ENCODE measurements around the gene RXRG. TPM values are rescaled to one million over a fixed set of nuclear protein-coding genes. Genes with fewer than 3 reads are reported as not detected.

Gene RXRG
- total and polyA plus RNA-seq, 2 of the 8 experiments (the other 6 are each of a cell fraction or from before 2014, with no cell fraction given): not detected

DNA sequence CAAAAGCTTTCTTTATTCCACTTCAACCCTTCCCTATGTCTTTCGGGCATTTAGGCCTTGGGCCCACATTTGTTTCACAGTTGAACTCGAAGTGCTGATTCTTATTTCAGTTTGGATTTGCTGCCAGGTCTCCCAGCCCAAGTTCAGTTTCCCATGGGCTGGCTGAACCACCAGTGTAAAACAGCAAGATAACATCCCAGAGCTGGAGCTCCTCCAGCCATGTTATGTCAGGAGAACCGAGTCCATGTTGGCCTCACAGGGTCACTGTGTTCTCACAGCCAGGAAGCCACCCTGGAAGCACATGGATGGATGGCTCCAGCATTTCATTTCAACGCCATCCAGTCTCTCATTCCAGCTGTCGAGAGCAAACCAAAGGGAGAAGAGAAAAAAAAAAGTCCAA, 45.2 kb upstream of the RXRG start (continued):
- no peak for TF ChIP-seq KDM4A (IDR thresholded peaks at IDR 0.05; ENCODE audit: low read depth, low read length, severe bottlenecking)
- TF ChIP-seq KDM1A (IDR thresholded peaks at IDR 0.05; ENCODE audit: borderline replicate concordance, low read length): no peak
- no peak for TF ChIP-seq EP300 (IDR thresholded peaks at IDR 0.05; ENCODE audit: borderline replicate concordance in 1 of 2, low read depth in 2 of 2, low read length in 2 of 2)
- TF ChIP-seq, protein P1, sequence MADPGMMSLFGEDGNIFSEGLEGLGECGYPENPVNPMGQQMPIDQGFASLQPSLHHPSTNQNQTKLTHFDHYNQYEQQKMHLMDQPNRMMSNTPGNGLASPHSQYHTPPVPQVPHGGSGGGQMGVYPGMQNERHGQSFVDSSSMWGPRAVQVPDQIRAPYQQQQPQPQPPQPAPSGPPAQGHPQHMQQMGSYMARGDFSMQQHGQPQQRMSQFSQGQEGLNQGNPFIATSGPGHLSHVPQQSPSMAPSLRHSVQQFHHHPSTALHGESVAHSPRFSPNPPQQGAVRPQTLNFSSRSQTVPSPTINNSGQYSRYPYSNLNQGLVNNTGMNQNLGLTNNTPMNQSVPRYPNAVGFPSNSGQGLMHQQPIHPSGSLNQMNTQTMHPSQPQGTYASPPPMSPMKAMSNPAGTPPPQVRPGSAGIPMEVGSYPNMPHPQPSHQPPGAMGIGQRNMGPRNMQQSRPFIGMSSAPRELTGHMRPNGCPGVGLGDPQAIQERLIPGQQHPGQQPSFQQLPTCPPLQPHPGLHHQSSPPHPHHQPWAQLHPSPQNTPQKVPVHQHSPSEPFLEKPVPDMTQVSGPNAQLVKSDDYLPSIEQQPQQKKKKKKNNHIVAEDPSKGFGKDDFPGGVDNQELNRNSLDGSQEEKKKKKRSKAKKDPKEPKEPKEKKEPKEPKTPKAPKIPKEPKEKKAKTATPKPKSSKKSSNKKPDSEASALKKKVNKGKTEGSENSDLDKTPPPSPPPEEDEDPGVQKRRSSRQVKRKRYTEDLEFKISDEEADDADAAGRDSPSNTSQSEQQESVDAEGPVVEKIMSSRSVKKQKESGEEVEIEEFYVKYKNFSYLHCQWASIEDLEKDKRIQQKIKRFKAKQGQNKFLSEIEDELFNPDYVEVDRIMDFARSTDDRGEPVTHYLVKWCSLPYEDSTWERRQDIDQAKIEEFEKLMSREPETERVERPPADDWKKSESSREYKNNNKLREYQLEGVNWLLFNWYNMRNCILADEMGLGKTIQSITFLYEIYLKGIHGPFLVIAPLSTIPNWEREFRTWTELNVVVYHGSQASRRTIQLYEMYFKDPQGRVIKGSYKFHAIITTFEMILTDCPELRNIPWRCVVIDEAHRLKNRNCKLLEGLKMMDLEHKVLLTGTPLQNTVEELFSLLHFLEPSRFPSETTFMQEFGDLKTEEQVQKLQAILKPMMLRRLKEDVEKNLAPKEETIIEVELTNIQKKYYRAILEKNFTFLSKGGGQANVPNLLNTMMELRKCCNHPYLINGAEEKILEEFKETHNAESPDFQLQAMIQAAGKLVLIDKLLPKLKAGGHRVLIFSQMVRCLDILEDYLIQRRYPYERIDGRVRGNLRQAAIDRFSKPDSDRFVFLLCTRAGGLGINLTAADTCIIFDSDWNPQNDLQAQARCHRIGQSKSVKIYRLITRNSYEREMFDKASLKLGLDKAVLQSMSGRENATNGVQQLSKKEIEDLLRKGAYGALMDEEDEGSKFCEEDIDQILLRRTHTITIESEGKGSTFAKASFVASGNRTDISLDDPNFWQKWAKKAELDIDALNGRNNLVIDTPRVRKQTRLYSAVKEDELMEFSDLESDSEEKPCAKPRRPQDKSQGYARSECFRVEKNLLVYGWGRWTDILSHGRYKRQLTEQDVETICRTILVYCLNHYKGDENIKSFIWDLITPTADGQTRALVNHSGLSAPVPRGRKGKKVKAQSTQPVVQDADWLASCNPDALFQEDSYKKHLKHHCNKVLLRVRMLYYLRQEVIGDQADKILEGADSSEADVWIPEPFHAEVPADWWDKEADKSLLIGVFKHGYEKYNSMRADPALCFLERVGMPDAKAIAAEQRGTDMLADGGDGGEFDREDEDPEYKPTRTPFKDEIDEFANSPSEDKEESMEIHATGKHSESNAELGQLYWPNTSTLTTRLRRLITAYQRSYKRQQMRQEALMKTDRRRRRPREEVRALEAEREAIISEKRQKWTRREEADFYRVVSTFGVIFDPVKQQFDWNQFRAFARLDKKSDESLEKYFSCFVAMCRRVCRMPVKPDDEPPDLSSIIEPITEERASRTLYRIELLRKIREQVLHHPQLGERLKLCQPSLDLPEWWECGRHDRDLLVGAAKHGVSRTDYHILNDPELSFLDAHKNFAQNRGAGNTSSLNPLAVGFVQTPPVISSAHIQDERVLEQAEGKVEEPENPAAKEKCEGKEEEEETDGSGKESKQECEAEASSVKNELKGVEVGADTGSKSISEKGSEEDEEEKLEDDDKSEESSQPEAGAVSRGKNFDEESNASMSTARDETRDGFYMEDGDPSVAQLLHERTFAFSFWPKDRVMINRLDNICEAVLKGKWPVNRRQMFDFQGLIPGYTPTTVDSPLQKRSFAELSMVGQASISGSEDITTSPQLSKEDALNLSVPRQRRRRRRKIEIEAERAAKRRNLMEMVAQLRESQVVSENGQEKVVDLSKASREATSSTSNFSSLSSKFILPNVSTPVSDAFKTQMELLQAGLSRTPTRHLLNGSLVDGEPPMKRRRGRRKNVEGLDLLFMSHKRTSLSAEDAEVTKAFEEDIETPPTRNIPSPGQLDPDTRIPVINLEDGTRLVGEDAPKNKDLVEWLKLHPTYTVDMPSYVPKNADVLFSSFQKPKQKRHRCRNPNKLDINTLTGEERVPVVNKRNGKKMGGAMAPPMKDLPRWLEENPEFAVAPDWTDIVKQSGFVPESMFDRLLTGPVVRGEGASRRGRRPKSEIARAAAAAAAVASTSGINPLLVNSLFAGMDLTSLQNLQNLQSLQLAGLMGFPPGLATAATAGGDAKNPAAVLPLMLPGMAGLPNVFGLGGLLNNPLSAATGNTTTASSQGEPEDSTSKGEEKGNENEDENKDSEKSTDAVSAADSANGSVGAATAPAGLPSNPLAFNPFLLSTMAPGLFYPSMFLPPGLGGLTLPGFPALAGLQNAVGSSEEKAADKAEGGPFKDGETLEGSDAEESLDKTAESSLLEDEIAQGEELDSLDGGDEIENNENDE (IDR thresholded peaks at IDR 0.05; ENCODE audit: insufficient replicate concordance, low read length): no peak
- no peak for TF ChIP-seq CEBPB (IDR thresholded peaks at IDR 0.05; ENCODE audit: low read depth, low read length)
